ENCODE data around the gene GINS2.

The GINS2 gene

DNA sequence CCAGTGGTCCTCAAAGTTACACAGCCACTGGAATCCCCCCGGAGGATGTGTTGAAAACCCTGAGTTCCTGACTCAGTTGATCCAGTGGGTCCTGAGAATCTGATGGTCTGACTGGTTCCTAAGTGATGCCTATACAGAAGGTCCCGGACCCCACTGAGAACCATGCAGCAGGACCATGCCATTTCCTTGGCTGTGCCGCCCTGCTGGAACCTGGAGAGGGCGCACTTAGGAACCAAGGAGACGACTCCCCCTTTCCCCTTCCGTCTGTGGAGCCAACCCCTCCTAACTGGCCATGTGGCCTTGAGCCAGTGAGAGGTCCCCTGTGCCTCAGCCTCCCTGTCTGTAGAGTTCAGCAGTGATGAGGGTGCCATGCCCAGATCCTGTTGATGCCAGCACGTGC is 40.1 kb upstream of the GINS2 start:
- no peak overlapping the region for H3K4me3 ChIP-seq (ENCODE audit: low read length)
- DNase-seq (ENCODE audit: low read depth, low spot score): no peak
- peaks cover 2% of the 10 kb centered on the region; the same call in 1 of the 2 replicates for H3K4me1 ChIP-seq (ENCODE audit: control insufficient read depth, insufficient read depth, low read length)
- no peaks in the 10 kb centered on the region; the same call in 1 of the 2 replicates for H3K36me3 ChIP-seq (ENCODE audit: control insufficient read depth, insufficient read depth, low read length)
- no peaks in the 10 kb centered on the region for H3K9me3 ChIP-seq (ENCODE audit: control insufficient read depth, insufficient read depth, low read length)
- H3K27ac ChIP-seq (ENCODE audit: low read length): no peak overlapping the region
- no CpG with 5 or more reads among the region's 7 CpGs for WGBS (ENCODE audit: insufficient coverage, insufficient read length)
- no peaks in the 10 kb centered on the region for H3K27me3 ChIP-seq (ENCODE audit: control insufficient read depth, insufficient read depth, low read length)

DNA sequence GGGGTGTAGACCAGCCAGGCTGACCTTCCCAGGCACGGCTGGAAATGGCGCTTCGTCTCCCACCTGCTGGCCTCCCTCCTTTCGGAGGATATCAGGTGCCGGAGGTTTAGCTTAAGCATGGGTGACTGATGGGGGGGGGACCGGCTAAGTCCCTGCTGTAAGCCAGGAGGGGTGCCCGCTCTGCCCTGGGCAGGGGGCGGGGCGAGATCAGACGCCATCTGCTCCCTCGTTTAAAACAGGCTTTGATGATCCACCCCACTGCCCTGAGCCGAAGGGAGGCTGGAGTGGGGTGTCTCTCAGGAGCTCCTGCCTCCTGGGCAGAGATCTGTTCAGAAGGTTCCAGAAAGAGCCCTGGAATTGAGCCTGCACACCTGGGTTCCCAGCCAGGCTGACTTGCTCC is 36.2 kb upstream of the GINS2 start:
- no CpG with 5 or more reads among the region's 12 CpGs for WGBS (ENCODE audit: insufficient coverage, insufficient read length)
- no peaks in the 10 kb centered on the region for H3K27me3 ChIP-seq (ENCODE audit: control insufficient read depth, insufficient read depth, low read length)
- DNase-seq (ENCODE audit: low read depth, low spot score): no peak
- H3K4me3 ChIP-seq (ENCODE audit: low read length): no peak overlapping the region
- no peak overlapping the region for H3K27ac ChIP-seq (ENCODE audit: low read length)
- H3K36me3 ChIP-seq (ENCODE audit: control insufficient read depth, insufficient read depth, low read length): no peaks in the 10 kb centered on the region; the same call in 1 of the 2 replicates
- H3K4me1 ChIP-seq (ENCODE audit: control insufficient read depth, insufficient read depth, low read length): peaks cover 2% of the 10 kb centered on the region; the same call in 1 of the 2 replicates
- no peaks in the 10 kb centered on the region for H3K9me3 ChIP-seq (ENCODE audit: control insufficient read depth, insufficient read depth, low read length)

DNA sequence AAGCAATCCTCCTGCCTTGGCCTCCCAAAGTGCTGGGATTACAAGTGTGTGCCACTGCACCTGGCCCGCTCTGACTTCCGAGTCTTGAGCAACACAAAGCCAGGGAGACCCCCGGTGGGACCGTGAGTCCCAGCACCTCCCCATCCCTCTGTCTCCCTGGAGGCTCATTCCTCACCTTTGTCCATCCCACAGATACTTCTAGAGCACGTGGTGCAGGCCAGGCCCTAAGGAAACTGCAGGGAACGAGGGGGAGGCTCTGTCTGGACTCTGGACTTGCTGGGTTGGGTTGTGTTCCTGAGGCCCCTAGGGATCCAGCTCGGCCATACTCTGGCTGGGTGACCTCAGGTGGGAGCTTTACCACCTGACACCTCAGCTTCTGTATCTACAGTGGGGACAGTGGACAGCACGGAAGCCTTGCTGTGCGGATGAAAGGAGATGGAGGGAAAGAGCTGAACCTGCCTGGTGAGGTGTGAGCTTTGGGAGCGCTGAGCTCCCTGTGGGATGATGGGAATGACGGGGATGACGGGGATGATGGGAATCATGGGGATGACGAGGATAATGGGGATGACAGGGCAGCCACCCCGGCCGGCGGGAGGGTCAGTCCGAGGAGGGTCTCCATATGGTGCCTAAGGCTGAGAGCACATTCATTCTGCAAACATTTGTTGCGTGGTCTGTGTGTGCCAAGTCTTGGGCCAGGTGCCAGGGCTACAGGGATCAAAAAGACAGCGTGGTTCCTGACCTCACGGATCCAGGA is 35.5 kb upstream of the GINS2 start:
- no peaks in the 10 kb centered on the region for H3K9me3 ChIP-seq (ENCODE audit: control insufficient read depth, insufficient read depth, low read length)
- DNase-seq (ENCODE audit: low read depth, low spot score): no peak
- no peaks in the 10 kb centered on the region; the same call in 1 of the 2 replicates for H3K36me3 ChIP-seq (ENCODE audit: control insufficient read depth, insufficient read depth, low read length)
- no peak overlapping the region for H3K27ac ChIP-seq (ENCODE audit: low read length)
- no CpG with 5 or more reads among the region's 20 CpGs for WGBS (ENCODE audit: insufficient coverage, insufficient read length)
- H3K27me3 ChIP-seq (ENCODE audit: control insufficient read depth, insufficient read depth, low read length): no peaks in the 10 kb centered on the region
- H3K4me1 ChIP-seq (ENCODE audit: control insufficient read depth, insufficient read depth, low read length): peaks cover 2% of the 10 kb centered on the region; the same call in 1 of the 2 replicates
- no peak overlapping the region for H3K4me3 ChIP-seq (ENCODE audit: low read length)

DNA sequence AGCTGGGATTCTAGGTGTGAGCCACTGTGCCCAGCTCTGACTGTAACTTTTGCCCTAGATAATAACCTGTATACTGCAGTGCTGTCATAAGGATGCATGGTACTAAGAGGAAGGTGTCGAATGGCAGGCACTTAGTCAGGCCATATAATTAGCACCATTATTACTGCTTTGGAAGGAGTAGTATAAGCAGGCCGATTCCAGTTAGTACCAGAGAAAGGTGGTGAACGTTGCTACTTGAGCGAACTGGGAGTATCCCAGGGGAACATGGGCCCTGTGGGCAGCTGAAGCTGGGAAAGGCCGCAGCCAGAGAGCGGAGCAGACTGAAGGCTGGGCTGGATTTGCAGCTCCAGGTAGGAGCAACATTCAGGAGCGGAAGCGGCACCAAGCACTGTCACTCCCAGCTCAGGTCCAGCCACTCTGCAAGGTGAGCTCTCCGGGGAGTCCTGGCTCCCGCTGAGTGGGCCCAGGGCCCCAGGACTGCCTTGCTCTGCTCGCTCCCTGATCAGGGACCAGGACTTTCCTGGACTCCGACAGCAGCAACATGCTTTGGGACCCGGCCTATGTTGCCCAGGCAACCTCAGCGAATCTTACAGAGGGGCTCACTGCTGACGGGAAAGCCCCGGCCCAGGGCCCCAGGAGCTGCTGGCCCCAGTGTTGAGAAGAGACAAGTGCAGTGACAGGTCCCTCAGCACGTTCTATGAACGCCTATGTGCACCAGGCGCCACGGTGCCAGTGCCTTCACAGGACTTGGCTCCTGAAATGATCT is 33.6 kb upstream of the GINS2 start:
- no peaks in the 10 kb centered on the region for H3K4me1 ChIP-seq (ENCODE audit: control insufficient read depth, insufficient read depth, low read length)
- no peaks in the 10 kb centered on the region for H3K9me3 ChIP-seq (ENCODE audit: control insufficient read depth, insufficient read depth, low read length)
- no peak overlapping the region for H3K27ac ChIP-seq (ENCODE audit: low read length)
- no peaks in the 10 kb centered on the region; the same call in 1 of the 2 replicates for H3K36me3 ChIP-seq (ENCODE audit: control insufficient read depth, insufficient read depth, low read length)
- no CpG with 5 or more reads among the region's 20 CpGs for WGBS (ENCODE audit: insufficient coverage, insufficient read length)
- H3K4me3 ChIP-seq (ENCODE audit: low read length): no peak overlapping the region
- DNase-seq (ENCODE audit: low read depth, low spot score): no peak
- no peaks in the 10 kb centered on the region for H3K27me3 ChIP-seq (ENCODE audit: control insufficient read depth, insufficient read depth, low read length)

DNA sequence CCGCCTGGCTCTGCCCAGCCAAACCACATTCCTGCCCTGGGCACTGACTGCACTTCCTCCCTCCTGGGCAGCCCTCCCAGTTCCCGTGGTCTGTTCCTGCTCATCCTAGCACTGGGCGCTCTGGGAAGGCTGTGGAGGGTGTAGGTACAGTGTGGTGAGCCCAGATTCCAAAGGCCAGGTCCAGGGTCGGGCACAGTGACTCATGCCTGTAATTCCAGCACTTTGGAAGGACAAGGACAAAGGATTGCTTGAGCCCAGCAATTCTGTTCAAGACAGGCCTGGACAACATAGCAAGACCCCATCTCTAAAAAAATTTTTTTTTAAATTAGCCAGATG is 31.5 kb upstream of the GINS2 start:
- H3K36me3 ChIP-seq (ENCODE audit: control insufficient read depth, insufficient read depth, low read length): no peaks in the 10 kb centered on the region
- H3K27ac ChIP-seq (ENCODE audit: low read length): no peak overlapping the region
- H3K4me3 ChIP-seq (ENCODE audit: low read length): peak overlapping the region; percentile 10; the same call in 1 of the 2 replicates
- no peaks in the 10 kb centered on the region for H3K4me1 ChIP-seq (ENCODE audit: control insufficient read depth, insufficient read depth, low read length)
- no peaks in the 10 kb centered on the region for H3K9me3 ChIP-seq (ENCODE audit: control insufficient read depth, insufficient read depth, low read length)
- WGBS (ENCODE audit: insufficient coverage, insufficient read length): no CpG with 5 or more reads among the region's 4 CpGs
- 0 out of 2 replicates have a peak, but pooled peaks cover 2% of the 10 kb centered on the region for H3K27me3 ChIP-seq (ENCODE audit: control insufficient read depth, insufficient read depth, low read length)
- DNase-seq (ENCODE audit: low read depth, low spot score): no peak

DNA sequence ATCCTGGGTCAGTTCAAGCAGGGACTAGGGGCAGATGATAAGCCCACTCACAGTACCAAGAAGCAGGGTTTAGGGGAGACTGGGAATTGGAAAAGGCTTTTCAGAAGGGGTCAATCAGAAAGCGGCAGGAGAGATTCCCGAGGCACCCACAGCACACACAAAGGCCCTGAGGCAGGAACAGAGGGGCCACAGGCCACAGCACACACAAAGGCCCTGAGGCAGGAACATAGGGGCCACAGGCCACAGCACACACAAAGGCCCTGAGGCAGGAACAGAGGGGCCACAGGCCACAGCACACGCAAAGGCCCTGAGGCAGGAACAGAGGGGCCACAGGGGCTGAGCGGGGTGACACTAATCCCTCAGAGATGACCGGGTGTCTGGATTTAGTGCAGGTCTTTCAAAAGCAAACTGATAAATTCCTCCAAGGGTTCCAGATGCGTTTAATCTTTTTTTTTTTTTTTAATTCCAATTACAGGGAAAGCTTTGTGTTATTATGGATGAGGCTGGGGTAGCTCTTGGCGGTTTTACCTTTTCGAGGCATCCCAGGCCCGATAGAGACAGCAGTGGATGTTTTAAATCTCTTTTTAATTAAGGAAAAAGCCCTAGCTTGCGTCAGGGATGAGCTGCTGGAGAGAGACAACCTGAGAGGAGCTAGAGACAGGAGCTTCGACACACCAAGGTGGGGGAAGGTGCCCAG is 31.0 kb upstream of the GINS2 start:
- Histone ChIP-seq H3K27ac (ENCODE audit: low read length) (no peak overlapping the region), H3K4me3 (ENCODE audit: low read length) (peak overlapping the region; percentile 10; the same call in 1 of the 2 replicates), H3K27me3 (ENCODE audit: control insufficient read depth, insufficient read depth, low read length) (0 out of 2 replicates have a peak, but pooled peaks cover 2% of the 10 kb centered on the region), H3K36me3 (ENCODE audit: control insufficient read depth, insufficient read depth, low read length) (no peaks in the 10 kb centered on the region), H3K9me3 (ENCODE audit: control insufficient read depth, insufficient read depth, low read length) (no peaks in the 10 kb centered on the region), H3K4me1 (ENCODE audit: control insufficient read depth, insufficient read depth, low read length) (no peaks in the 10 kb centered on the region)
- no peak for DNase-seq (ENCODE audit: low read depth, low spot score)
- WGBS (ENCODE audit: insufficient coverage, insufficient read length): no CpG with 5 or more reads among the region's 11 CpGs

DNA sequence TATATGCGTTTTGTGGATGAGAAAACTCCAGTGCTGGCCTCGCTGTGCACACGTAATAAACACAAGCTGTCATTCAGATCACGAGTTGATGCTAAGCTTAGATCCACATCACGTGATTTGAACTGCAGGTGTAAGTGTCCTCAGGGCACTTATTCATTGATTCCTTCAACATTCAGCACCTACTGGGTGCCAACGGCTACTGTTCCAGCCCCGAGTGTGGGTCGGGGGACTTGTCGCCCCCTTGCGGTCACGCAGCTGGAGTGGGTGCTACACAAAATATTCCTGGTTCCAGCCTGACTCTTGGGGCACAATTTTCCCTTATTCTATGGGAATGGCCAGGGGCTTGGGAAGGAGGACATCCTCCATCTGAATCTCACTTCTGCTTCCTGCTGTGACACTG is 29.9 kb upstream of the GINS2 start:
- H3K4me3 ChIP-seq (ENCODE audit: low read length): no peak overlapping the region
- WGBS (ENCODE audit: insufficient coverage, insufficient read length): no CpG with 5 or more reads among the region's 11 CpGs
- H3K36me3 ChIP-seq (ENCODE audit: control insufficient read depth, insufficient read depth, low read length): no peaks in the 10 kb centered on the region
- H3K9me3 ChIP-seq (ENCODE audit: control insufficient read depth, insufficient read depth, low read length): no peaks in the 10 kb centered on the region
- no peak for DNase-seq (ENCODE audit: low read depth, low spot score)
- no peak overlapping the region for H3K27ac ChIP-seq (ENCODE audit: low read length)
- H3K4me1 ChIP-seq (ENCODE audit: control insufficient read depth, insufficient read depth, low read length): no peaks in the 10 kb centered on the region
- H3K27me3 ChIP-seq (ENCODE audit: control insufficient read depth, insufficient read depth, low read length): 0 out of 2 replicates have a peak, but pooled peaks cover 2% of the 10 kb centered on the region

DNA sequence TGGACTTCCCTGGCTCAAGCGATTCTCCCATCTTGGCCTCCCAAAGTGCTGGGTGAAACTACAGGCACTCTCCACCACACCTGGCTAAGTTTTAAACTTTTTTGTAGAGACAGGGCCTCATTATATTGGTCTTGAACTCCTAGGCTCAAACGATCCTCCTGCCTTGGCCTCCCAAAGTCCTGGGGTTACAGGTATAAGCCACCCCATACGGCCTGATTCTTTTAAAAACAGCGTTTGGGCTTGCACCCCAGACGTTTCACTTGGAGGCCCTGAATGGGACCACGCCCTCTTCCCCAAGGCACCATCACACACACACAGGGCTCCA is 29.4 kb upstream of the GINS2 start:
- Histone ChIP-seq H3K4me3 (ENCODE audit: low read length) (no peak overlapping the region), H3K27me3 (ENCODE audit: control insufficient read depth, insufficient read depth, low read length) (0 out of 2 replicates have a peak, but pooled peaks cover 2% of the 10 kb centered on the region), H3K4me1 (ENCODE audit: control insufficient read depth, insufficient read depth, low read length) (no peaks in the 10 kb centered on the region), H3K36me3 (ENCODE audit: control insufficient read depth, insufficient read depth, low read length) (no peaks in the 10 kb centered on the region), H3K27ac (ENCODE audit: low read length) (no peak overlapping the region), H3K9me3 (ENCODE audit: control insufficient read depth, insufficient read depth, low read length) (no peaks in the 10 kb centered on the region)
- WGBS (ENCODE audit: insufficient coverage, insufficient read length): no CpG with 5 or more reads among the region's 6 CpGs
- no peak for DNase-seq (ENCODE audit: low read depth, low spot score)

DNA sequence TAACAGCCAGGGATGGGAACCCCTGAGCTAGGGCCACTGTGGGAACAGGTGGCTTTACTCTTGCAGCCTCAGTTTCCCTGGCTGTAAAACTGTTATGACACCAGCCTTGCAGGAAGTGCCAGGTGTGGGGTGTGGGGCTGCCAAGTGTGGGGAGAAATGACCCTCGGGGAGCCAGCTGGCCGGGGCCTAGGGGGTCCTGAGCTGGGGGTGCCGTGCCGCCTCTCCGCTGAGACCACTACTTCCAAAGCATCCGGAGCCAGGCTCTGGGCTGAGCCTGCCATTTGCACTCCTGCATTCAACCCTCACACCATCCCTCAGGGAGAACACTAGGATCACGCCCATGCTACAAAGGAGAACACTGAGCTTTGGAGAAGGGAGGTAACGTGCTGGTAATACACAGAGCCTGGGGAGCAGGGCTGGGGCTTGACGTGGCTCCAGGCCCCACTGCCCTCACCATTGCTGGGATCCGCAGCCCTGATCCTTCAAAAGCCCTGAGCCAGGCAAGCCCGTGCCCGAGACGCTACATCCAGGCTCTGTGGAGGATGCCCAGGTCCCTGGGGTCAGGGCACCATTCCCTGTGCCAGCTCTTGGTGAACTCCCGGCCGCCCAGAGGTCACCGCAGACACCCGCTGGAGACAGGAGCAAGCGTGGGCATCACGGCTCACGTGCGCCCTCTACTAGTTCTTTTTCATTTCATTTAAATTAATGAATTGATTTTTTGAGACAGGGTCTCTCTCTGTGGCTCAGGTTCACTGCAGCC is 28.8 kb upstream of the GINS2 start:
- Histone ChIP-seq H3K9me3 (ENCODE audit: control insufficient read depth, insufficient read depth, low read length) (no peaks in the 10 kb centered on the region), H3K4me3 (ENCODE audit: low read length) (no peak overlapping the region), H3K27me3 (ENCODE audit: control insufficient read depth, insufficient read depth, low read length) (0 out of 2 replicates have a peak, but pooled peaks cover 2% of the 10 kb centered on the region), H3K4me1 (ENCODE audit: control insufficient read depth, insufficient read depth, low read length) (no peaks in the 10 kb centered on the region), H3K36me3 (ENCODE audit: control insufficient read depth, insufficient read depth, low read length) (no peaks in the 10 kb centered on the region), H3K27ac (ENCODE audit: low read length) (no peak overlapping the region)
- no peak for DNase-seq (ENCODE audit: low read depth, low spot score)
- WGBS (ENCODE audit: insufficient coverage, insufficient read length): no CpG with 5 or more reads among the region's 21 CpGs

DNA sequence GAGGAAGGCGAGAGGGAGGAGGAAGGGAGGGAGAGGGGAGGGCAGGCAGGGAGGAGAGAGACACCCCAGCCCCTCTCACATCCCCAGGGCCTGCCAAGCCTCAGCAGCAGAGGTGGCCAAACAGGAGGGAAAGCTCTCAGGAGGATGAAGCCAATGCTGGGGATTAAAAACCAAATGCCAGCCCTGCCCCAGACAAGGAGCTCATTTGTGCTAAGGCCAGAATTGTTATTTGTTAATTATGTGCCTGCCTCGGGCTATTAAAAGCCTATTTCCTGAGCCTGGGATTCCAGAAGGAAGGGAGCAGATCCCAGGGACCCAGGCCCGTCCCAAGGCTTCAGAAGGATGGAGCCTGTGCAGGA is 27.9 kb upstream of the GINS2 start:
- Histone ChIP-seq H3K4me1 (ENCODE audit: control insufficient read depth, insufficient read depth, low read length) (no peaks in the 10 kb centered on the region), H3K4me3 (ENCODE audit: low read length) (no peak overlapping the region), H3K27ac (ENCODE audit: low read length) (no peak overlapping the region), H3K9me3 (ENCODE audit: control insufficient read depth, insufficient read depth, low read length) (no peaks in the 10 kb centered on the region), H3K36me3 (ENCODE audit: control insufficient read depth, insufficient read depth, low read length) (no peaks in the 10 kb centered on the region), H3K27me3 (ENCODE audit: control insufficient read depth, insufficient read depth, low read length) (0 out of 2 replicates have a peak, but pooled peaks cover 2% of the 10 kb centered on the region)
- DNase-seq (ENCODE audit: low read depth, low spot score): no peak
- no CpG with 5 or more reads among the region's 3 CpGs for WGBS (ENCODE audit: insufficient coverage, insufficient read length)

Measured in iPS DF 6.9 (cell line).